ENCODE data around the gene MTNR1B. TPM values are rescaled to one million over a fixed set of nuclear protein-coding genes. Genes with fewer than 3 reads are reported as not detected.

Gene MTNR1B
- total RNA-seq, 2 donors from 2014 or later, result not detected

DNA sequence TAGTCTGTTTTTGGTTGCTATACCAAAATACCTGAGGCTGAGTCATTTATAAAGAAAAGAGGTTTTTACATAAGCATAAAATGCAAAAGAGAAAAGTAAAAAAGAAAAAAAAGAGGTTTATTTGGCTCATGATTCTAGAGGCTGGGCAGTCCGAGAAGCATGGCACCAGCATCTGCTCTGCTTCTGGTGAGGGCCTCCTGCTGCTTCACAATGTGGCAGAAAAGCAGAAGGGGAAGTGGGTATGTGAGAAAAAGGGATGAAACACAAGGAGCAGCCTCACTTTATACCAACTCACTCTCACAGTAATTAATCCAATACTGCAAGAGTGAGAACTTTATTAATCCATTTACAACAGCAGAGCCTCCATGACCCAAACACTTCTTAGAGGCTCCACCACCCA, 47.1 kb downstream of the MTNR1B start:
- ATAC-seq, result no peak
- 62 to 80% methylated on average over 1 of the region's 1 CpG for WGBS, 2 donors
- no peak overlapping the region for H3K27ac ChIP-seq
- H3K4me3 ChIP-seq, result no peak overlapping the region
- intact Hi-C loops (cut with DNase I), result no loop called here
- TF ChIP-seq POLR2A (IDR thresholded peaks at IDR 0.05), result no peak
- TF ChIP-seq, protein P1, sequence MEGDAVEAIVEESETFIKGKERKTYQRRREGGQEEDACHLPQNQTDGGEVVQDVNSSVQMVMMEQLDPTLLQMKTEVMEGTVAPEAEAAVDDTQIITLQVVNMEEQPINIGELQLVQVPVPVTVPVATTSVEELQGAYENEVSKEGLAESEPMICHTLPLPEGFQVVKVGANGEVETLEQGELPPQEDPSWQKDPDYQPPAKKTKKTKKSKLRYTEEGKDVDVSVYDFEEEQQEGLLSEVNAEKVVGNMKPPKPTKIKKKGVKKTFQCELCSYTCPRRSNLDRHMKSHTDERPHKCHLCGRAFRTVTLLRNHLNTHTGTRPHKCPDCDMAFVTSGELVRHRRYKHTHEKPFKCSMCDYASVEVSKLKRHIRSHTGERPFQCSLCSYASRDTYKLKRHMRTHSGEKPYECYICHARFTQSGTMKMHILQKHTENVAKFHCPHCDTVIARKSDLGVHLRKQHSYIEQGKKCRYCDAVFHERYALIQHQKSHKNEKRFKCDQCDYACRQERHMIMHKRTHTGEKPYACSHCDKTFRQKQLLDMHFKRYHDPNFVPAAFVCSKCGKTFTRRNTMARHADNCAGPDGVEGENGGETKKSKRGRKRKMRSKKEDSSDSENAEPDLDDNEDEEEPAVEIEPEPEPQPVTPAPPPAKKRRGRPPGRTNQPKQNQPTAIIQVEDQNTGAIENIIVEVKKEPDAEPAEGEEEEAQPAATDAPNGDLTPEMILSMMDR (IDR thresholded peaks at IDR 0.05), result no peak
- no peak for DNase-seq
- no peaks in the 10 kb centered on the region for H3K27me3 ChIP-seq
- H3K9me3 ChIP-seq, result no peaks in the 10 kb centered on the region
- no peaks in the 10 kb centered on the region for H3K4me1 ChIP-seq
- no peaks in the 10 kb centered on the region for H3K36me3 ChIP-seq (replicated peaks in 1 of 2; ENCODE audit: insufficient read depth in 1 of 2, low read depth in 2 of 2)

DNA sequence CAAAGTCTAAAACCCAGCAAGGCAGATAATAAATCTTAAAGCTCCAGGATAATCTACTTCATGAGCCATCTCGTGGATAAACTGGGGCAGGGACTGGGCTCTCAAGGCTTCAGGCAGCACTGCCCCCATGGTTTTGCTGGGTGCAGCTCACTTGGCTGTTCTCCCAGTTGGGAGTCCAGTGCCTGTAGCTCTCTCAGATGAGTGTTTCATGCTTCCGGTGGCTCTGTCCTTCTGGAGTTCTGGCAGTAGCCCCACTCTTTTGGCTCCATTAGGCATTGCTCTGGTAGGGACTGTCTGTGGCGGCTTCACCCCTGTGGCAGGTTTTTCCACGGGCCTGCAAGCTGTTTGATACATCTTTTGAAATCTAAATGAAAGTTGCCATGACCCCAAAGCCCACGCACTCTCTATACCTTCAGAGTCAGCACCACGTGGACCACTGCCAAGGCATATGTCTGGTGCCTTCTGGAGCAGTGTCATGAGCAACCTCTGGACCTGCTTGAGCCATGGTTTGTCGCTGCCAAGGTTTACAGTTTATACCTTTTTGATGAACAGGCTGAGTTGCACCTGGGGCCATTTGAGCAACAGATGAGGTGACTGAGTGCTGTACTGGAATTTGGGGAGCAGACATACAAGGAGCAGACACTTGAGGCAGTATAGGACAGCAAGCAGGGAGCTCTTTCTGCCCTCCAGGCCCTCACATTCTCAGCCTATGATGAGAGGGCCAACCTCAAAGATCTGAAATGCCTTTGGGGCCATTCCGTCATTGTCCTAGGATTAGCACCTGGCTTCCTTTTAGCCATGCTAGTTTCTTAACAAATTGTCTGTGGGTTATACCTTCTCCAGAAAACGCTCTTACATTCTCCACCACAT, 48.6 kb downstream of the MTNR1B start:
- no peak for TF ChIP-seq POLR2A (IDR thresholded peaks at IDR 0.05)
- TF ChIP-seq, protein P1 (IDR thresholded peaks at IDR 0.05), result no peak
- no peak for ATAC-seq
- Histone ChIP-seq H3K9me3 (no peaks in the 10 kb centered on the region), H3K27ac (no peak overlapping the region), H3K36me3 (replicated peaks in 1 of 2; ENCODE audit: insufficient read depth in 1 of 2, low read depth in 2 of 2) (no peaks in the 10 kb centered on the region), H3K27me3 (no peaks in the 10 kb centered on the region), H3K4me3 (no peak overlapping the region), H3K4me1 (no peaks in the 10 kb centered on the region)
- 63 to 69% methylated on average over 9 of the region's 9 CpGs for WGBS, 2 donors
- DNase-seq, result no peak
- intact Hi-C loops (cut with DNase I), result no loop called here

DNA sequence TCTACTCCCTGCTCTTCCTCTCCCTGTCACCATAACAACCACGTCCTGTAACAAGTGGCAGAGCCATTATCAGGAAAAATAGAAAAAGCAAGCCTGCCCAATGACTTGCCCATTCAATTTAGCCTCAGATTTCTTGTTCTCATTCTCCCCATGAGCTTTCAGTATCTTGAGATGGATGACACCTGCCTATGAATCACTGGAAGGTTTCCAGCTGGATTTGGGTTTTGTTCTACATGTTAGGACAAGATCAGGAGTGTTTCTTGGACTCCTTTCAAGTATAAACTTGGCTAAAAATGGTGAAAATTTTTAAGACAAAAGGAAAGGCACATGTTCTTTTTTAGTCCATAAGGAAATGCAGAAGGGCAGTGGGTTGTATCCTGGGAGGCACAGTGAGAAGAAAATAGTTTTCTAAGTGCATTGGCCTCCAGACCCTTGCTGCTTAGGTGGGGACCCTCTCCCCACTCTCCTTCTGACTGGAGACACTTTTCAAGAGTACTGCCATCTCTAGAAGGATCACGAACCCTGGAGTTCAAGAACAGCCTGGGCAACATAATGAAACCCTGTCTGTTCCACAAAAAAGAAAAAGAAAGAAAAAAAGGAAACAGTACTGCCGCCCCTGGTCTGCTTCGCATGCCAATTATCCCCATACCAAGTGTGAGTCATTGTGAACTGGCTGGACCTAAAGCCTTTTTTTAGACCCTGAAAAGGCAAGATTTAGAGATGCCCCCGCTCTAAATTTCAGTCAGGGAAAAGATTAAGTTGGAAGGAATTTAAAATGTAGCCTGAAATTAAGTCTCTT, 51.0 kb downstream of the MTNR1B start:
- ATAC-seq (no peak), DNase-seq (no peak)
- no peak overlapping the region for H3K4me3 ChIP-seq
- intact Hi-C loops (cut with DNase I), result no loop called here
- 61 to 70% methylated on average over 5 of the region's 5 CpGs for WGBS, 2 donors
- no peaks in the 10 kb centered on the region for H3K4me1 ChIP-seq
- no peaks in the 10 kb centered on the region for H3K9me3 ChIP-seq
- TF ChIP-seq, protein P1 (IDR thresholded peaks at IDR 0.05), result no peak
- TF ChIP-seq POLR2A (IDR thresholded peaks at IDR 0.05), result no peak
- H3K27me3 ChIP-seq, result no peaks in the 10 kb centered on the region
- H3K27ac ChIP-seq, result no peak overlapping the region
- H3K36me3 ChIP-seq (replicated peaks in 1 of 2; ENCODE audit: insufficient read depth in 1 of 2, low read depth in 2 of 2), result no peaks in the 10 kb centered on the region

DNA sequence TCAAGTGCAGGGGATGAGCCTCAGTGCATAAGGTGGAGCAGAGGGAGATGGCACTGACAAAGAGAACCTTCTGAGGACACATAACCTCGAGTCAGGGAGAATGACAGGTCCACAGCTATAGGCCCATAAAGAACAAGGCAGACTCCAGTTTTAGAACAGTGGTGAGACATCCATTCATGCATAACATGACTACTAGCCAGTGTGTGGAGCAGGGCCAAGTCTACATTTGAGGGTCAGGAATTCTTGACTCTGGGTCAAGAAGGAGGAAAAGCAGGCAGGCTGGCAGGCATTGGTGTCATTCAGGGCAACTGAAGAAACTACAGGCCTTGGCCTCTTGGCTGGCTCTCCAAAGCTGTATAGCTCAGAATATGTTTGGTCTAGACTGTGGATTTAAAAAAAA, 54.9 kb downstream of the MTNR1B start:
- DNase-seq, result no peak
- intact Hi-C loops (cut with DNase I), result no loop called here
- Histone ChIP-seq H3K27ac (no peak overlapping the region), H3K36me3 (replicated peaks in 1 of 2; ENCODE audit: insufficient read depth in 1 of 2, low read depth in 2 of 2) (no peaks in the 10 kb centered on the region), H3K4me1 (no peaks in the 10 kb centered on the region), H3K4me3 (no peak overlapping the region), H3K9me3 (no peaks in the 10 kb centered on the region), H3K27me3 (no peaks in the 10 kb centered on the region)
- no peak for ATAC-seq
- WGBS, 2 donors, result 43 to 54% methylated on average over 1 of the region's 1 CpG
- TF ChIP-seq, protein P1 (IDR thresholded peaks at IDR 0.05), result no peak
- no peak for TF ChIP-seq POLR2A (IDR thresholded peaks at IDR 0.05)
